OCI-LY1 (cell line): ENCODE measurements around the gene OGFOD3.

Experiments used
- EZH2 ChIP-seq: fragments of 200-600 bp; sonication (generic), shearing (Covaris generic); IDR thresholded peaks from 2 replicates; pipeline ENCODE4 v1.8.0; 2017; ENCODE audit warnings: borderline replicate concordance, mixed run types, mild to moderate bottlenecking, antibody characterized with exemption, low read length, moderate library complexity, mixed read lengths
- TF ChIP-seq, protein P1 (sequence below): fragments of 200-600 bp; sonication (generic), shearing (Covaris generic); IDR thresholded peaks from 2 replicates; pipeline ENCODE4 v1.5.1; 2017; ENCODE audit warnings: mild to moderate bottlenecking, antibody characterized with exemption, low read length, moderate library complexity, mixed read lengths

DNA sequence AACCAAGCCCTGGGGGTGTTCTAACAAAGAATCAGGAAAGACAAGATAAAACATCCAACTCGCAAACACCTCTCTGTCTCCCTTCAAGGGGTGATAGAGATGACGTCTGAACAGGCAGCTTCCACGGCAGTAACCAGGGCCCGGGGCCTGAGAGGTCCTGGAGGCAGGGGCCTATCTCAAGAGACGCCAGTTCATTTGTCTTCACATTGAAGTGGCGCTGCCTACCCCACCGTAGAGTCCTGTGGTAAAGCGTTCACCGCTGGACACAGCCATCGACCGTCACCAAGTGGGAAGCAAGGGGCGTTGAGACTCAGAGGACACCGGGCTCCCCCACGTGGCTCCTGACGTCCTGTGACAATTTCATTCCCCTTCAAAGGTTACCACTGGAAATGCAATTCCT is 25.4 kb downstream of the OGFOD3 start:
- TF ChIP-seq, protein P1, sequence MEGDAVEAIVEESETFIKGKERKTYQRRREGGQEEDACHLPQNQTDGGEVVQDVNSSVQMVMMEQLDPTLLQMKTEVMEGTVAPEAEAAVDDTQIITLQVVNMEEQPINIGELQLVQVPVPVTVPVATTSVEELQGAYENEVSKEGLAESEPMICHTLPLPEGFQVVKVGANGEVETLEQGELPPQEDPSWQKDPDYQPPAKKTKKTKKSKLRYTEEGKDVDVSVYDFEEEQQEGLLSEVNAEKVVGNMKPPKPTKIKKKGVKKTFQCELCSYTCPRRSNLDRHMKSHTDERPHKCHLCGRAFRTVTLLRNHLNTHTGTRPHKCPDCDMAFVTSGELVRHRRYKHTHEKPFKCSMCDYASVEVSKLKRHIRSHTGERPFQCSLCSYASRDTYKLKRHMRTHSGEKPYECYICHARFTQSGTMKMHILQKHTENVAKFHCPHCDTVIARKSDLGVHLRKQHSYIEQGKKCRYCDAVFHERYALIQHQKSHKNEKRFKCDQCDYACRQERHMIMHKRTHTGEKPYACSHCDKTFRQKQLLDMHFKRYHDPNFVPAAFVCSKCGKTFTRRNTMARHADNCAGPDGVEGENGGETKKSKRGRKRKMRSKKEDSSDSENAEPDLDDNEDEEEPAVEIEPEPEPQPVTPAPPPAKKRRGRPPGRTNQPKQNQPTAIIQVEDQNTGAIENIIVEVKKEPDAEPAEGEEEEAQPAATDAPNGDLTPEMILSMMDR, result no peak
- no peak for TF ChIP-seq EZH2
